Stimulated activated CD4-positive, alpha-beta T cell treated with anti-CD3 and anti-CD28 coated beads, Interleukin-12 subunit alpha, Interleukin-12 subunit beta, amount 100 ng/mL, for 4 hours (primary cell): ENCODE measurements around the gene MAPKAPK3.
A peak's percentile ranks its signal among the peaks of the same experiment; 100 is the strongest.

ENCODE experiments used
- DNase-seq: peaks from one replicate; pipeline ENCODE4 v3.0.0-alpha.2; 2020

Gene MAPKAPK3

GRCh38 chr3:50609071-50609762 lies 7.7 kb upstream of the MAPKAPK3 start:
- no peak for DNase-seq

- DNase-seq: no peak
Measured at GRCh38 chr3:50609763-50610085, 7.2 kb upstream of the MAPKAPK3 start.

- peak; percentile 55 for DNase-seq
Measured at GRCh38 chr3:50610181-50610971, 6.6 kb upstream of the MAPKAPK3 start.

- no peak for DNase-seq
Measured at GRCh38 chr3:50610992-50611463, 5.9 kb upstream of the MAPKAPK3 start.

GRCh38 chr3:50611464-50612233 lies 5.3 kb upstream of the MAPKAPK3 start, which contains the start of gene CISH:
Gene CISH, minus strand, starts transcription at chr3:50611774. Its CDS starts 124 bp downstream, at chr3:50611650.
- peak; percentile 99 for DNase-seq

GRCh38 chr3:50612234-50612882 lies 4.6 kb upstream of the MAPKAPK3 start:
- peak; percentile 42 for DNase-seq

- no peak for DNase-seq
Measured at GRCh38 chr3:50612970-50613846, 3.7 kb upstream of the MAPKAPK3 start.

- no peak for DNase-seq
Measured at GRCh38 chr3:50615190-50615589, 1.8 kb upstream of the MAPKAPK3 start.

GRCh38 chr3:50616003-50616769 lies 765 bp upstream of the MAPKAPK3 start:
- peak; percentile 81 for DNase-seq

- peak; percentile 95 for DNase-seq
Measured at GRCh38 chr3:50616770-50617095, 218 bp upstream of the MAPKAPK3 start.

- DNase-seq: no peak
Measured at GRCh38 chr3:50617911-50618481, 1.0 kb downstream of the MAPKAPK3 start.

GRCh38 chr3:50620420-50620819 lies 3.5 kb downstream of the MAPKAPK3 start:
- no peak for DNase-seq

- DNase-seq: no peak
Measured at GRCh38 chr3:50620820-50621219, 3.9 kb downstream of the MAPKAPK3 start.

- no peak for DNase-seq
Measured at GRCh38 chr3:50622881-50623280, 5.9 kb downstream of the MAPKAPK3 start.

- DNase-seq: peak; percentile 48
Measured at GRCh38 chr3:50623840-50624474, 7.0 kb downstream of the MAPKAPK3 start.

GRCh38 chr3:50624634-50625033 lies 7.7 kb downstream of the MAPKAPK3 start:
- DNase-seq: no peak

- no peak for DNase-seq
Measured at GRCh38 chr3:50625231-50626182, 8.6 kb downstream of the MAPKAPK3 start.

GRCh38 chr3:50626401-50626800 lies 9.4 kb downstream of the MAPKAPK3 start:
- DNase-seq: no peak

- DNase-seq: no peak
Measured at GRCh38 chr3:50627407-50628051, 10.6 kb downstream of the MAPKAPK3 start.
